ENCODE data around the gene EPHA3. TPM values are rescaled to one million over a fixed set of nuclear protein-coding genes. Genes with fewer than 3 reads are reported as not detected.

The EPHA3 gene
- total and polyA plus RNA-seq, 9 donors = 1.0 to 6.9 (median 2.9) TPM

- no peaks in the 10 kb centered on the region for H3K27me3 ChIP-seq
- no peaks in the 10 kb centered on the region for H3K4me1 ChIP-seq (ENCODE audit: insufficient read depth)
- DNase-seq = peak in 1 of 5 donors; percentile 23
- TF ChIP-seq EP300 (IDR thresholded peaks at IDR 0.05) (no peak), CTCF (IDR thresholded peaks at IDR 0.05) (peak in 1 of 3 donors; percentile 15)
- H3K36me3 ChIP-seq = no peaks in the 10 kb centered on the region
- H3K4me3 ChIP-seq = no peak overlapping the region
- WGBS, 3 donors = 32 to 40% (median 33%) methylated on average over 8 of the region's 8 CpGs
- no peaks in the 10 kb centered on the region for H3K9me3 ChIP-seq
- H3K27ac ChIP-seq = no peak overlapping the region
- intact Hi-C loops (cut with DNase I) = no loop called here
These were observed 8.3 kb upstream of the EPHA3 start for GRCh38 chr3:89098964-89099585.

- Histone ChIP-seq H3K27me3 (no peaks in the 10 kb centered on the region), H3K9me3 (no peaks in the 10 kb centered on the region), H3K4me3 (no peak overlapping the region), H3K4me1 (ENCODE audit: insufficient read depth) (no peaks in the 10 kb centered on the region), H3K36me3 (no peaks in the 10 kb centered on the region), H3K27ac (no peak overlapping the region)
- DNase-seq = no peak
- TF ChIP-seq EP300 (IDR thresholded peaks at IDR 0.05) (no peak), POLR2A (IDR thresholded peaks at IDR 0.05) (no peak), CTCF (IDR thresholded peaks at IDR 0.05) (no peak)
- intact Hi-C loops (cut with DNase I) = no loop called here
These were observed 6.2 kb upstream of the EPHA3 start for GRCh38 chr3:89101251-89101650.

GRCh38 chr3:89101921-89102320 lies 5.5 kb upstream of the EPHA3 start:
- no peak overlapping the region for H3K4me3 ChIP-seq
- no peak for DNase-seq
- H3K9me3 ChIP-seq = no peaks in the 10 kb centered on the region
- TF ChIP-seq EP300 (IDR thresholded peaks at IDR 0.05) (no peak), CTCF (IDR thresholded peaks at IDR 0.05) (no peak), POLR2A (IDR thresholded peaks at IDR 0.05) (no peak)
- intact Hi-C loops (cut with DNase I) = no loop called here
- H3K4me1 ChIP-seq (ENCODE audit: insufficient read depth) = no peaks in the 10 kb centered on the region
- H3K36me3 ChIP-seq = no peaks in the 10 kb centered on the region
- H3K27ac ChIP-seq = no peak overlapping the region
- 88 to 97% (median 90%) methylated on average over 1 of the region's 1 CpG for WGBS, 3 donors
- no peaks in the 10 kb centered on the region for H3K27me3 ChIP-seq

GRCh38 chr3:89104499-89104898 lies 2.9 kb upstream of the EPHA3 start:
- intact Hi-C loops (cut with DNase I) = no loop called here
- no peak for DNase-seq
- Histone ChIP-seq H3K27me3 (no peaks in the 10 kb centered on the region), H3K4me3 (no peak overlapping the region), H3K9me3 (no peaks in the 10 kb centered on the region), H3K4me1 (ENCODE audit: insufficient read depth) (no peaks in the 10 kb centered on the region), H3K27ac (no peak overlapping the region), H3K36me3 (no peaks in the 10 kb centered on the region)
- TF ChIP-seq CTCF (IDR thresholded peaks at IDR 0.05) (no peak), POLR2A (IDR thresholded peaks at IDR 0.05) (no peak), EP300 (IDR thresholded peaks at IDR 0.05) (no peak)
- 79 to 91% (median 81%) methylated on average over 3 of the region's 3 CpGs for WGBS, 3 donors

Measured in ovary (tissue), 9 donors.